SK-MEL-5 (cell line): Measurements from ENCODE around the gene AGPS. TPM values are rescaled to one million over a fixed set of nuclear protein-coding genes. Genes with fewer than 3 reads are reported as not detected.
"Not testable (repeated sequence)": the region's sequence is repeated elsewhere in the genome, so short reads cannot be mapped to it uniquely, and the experiment has no call there.

Experiments
- DNase-seq: peaks from one replicate; pipeline ENCODE4 v3.0.0-alpha.2; 2016; ENCODE audit warnings: low read depth, low spot score
- in situ Hi-C: cut with HindIII; loops from 2 replicates; pipeline ENCODE4 v1.10.0; 2016; ENCODE audit warnings: low sequenced_read_pairs, high pct_unique_total_duplicates, low pct_unique_long_range_greater_than_20kb
- total RNA-seq: library from RNA; depleted of rRNA; stranded (reverse); fragments of >200 nt; shearing (Covaris generic); gene quantifications from 2 replicates; pipeline ENCODE4 v1.2.3, GENCODE V29; 2014

The AGPS gene
- total RNA-seq, 1 experiment from 2014 or later = 66.6 TPM

- in situ Hi-C loops = no loop called here
- DNase-seq = no peak
Observed at GRCh38 chr2:177445200-177445599, 52.6 kb downstream of the AGPS start.

DNA sequence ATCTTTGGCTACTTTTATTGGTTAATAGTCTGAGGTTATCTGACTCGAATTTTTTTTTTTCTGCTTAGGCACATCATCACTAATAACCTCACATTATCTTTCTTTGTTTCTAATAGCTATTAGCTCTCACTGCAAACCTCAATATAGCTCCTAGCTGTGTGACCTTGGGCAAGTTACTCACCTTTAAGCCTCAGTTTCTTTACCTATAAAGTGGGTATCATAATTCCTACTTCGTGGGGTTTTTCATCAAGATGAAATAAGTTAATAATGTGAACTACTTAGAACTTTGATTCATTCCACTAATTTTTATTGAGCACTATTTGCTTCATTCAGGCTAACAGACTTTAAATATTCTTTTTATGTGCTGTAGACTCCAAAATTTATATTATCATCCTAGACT lies 55.5 kb downstream of the AGPS start:
- in situ Hi-C loops = no loop called here
- DNase-seq = no peak

GRCh38 chr2:177449159-177449558 lies 56.6 kb downstream of the AGPS start:
- in situ Hi-C loops = no loop called here
- no peak for DNase-seq

- in situ Hi-C loops = no loop called here
- no peak for DNase-seq
Observed at GRCh38 chr2:177455187-177455586, 62.6 kb downstream of the AGPS start.

GRCh38 chr2:177459756-177460155 lies 67.2 kb downstream of the AGPS start:
- DNase-seq, in situ Hi-C loops: not testable (repeated sequence)

DNA sequence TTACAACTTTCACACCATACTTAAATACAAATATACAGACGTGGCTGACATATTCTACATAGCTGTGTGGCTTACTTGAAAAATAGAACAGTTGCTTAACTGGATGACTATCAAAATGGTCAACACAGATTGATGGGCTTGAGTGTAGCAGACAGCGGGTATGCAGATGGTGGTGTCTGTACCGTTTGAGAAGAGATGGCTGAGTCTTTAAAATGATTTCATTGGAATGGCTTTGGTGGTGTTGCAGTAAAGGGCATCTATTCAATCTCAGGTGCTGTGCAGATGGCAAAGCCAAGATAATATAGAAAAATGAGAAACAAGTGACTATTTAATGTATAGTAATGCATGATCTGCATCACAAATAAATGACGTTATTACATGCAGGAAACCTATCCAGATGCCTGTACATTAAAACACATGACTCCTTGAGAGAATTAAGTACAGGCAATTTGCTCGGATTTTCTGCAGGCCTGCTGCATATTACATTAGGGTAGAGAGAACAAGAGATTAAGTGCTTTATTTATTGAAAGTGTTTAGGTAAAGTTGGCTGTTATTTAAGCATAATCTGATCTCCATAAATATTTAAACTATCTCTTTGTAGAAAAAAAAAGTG lies 68.5 kb downstream of the AGPS start:
- no peak for DNase-seq
- in situ Hi-C loops = no loop called here

DNA sequence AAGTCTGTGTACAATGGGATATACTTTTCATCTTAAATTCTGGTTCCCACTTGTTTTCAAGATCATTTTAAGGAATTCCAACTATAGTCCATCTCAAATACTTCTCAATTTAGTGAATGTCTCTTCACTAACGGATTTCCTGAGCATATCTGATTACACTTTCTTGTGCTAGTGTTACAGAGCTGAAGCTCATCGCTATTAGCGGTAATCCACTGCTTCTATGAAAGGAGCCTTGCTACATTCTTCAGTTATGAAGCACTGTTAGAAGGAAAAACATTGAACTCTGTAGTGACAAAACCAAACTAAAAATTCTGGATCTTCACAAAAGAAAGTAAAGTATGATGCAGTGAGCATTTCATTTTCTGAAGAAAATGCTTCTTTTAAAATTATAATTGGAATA lies 72.0 kb downstream of the AGPS start:
- no peak for DNase-seq
- in situ Hi-C loops = no loop called here

- in situ Hi-C loops = no loop called here
Observed at GRCh38 chr2:177465400-177466138, 73.0 kb downstream of the AGPS start.

GRCh38 chr2:177466337-177467195 lies 74.0 kb downstream of the AGPS start:
- no peak for DNase-seq

More at GRCh38 chr2:177465400-177466138, 73.0 kb downstream of the AGPS start:
- DNase-seq = no peak

DNA sequence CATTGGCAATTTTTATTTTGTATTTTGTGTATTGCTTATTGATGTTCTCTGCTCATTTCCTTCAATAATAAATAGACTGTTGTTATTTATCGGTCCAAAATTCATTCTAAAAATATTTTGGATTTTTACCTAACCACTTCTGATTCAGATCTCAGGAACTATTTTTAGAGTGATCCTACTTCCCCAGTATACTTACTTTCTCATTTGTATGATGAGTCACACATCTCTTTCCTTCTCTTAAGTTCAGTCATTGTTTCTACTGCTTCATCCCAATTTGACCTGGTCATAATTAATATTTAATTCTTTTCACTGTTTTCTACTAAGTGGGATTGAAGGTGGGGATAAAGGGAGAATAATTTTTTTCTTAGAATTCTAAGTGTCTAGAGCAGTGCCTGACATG lies 75.1 kb downstream of the AGPS start:
- no peak for DNase-seq
- in situ Hi-C loops = no loop called here

More at GRCh38 chr2:177466337-177467195, 74.0 kb downstream of the AGPS start:
- in situ Hi-C loops = no loop called here

GRCh38 chr2:177471990-177472389 lies 79.4 kb downstream of the AGPS start:
- no peak for DNase-seq

DNA sequence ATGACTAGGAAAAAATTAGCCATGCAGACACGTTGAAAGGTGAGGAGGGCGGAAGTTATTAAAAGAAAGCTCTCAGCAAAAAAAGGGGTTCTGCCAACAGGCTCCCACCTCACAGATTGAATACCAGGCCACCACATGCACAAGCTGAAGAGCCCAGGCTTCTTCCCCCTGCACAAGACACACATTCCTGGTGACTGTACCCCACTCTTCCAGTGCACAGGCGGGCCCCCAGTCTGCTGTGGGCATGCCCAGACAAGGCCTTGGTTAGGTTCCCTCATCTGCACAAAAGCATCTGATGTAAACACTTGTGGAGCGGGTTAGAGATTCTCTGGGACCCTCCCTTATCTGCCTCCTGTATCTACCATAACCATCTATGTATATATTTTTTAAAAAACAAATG lies 81.7 kb downstream of the AGPS start:
- in situ Hi-C loops = no loop called here
- no peak for DNase-seq

More at GRCh38 chr2:177471990-177472389, 79.4 kb downstream of the AGPS start:
- in situ Hi-C loops = no loop called here

- in situ Hi-C loops = no loop called here
- no peak for DNase-seq
Observed at GRCh38 chr2:177474998-177475397, 82.4 kb downstream of the AGPS start.

- in situ Hi-C loops = no loop called here
- no peak for DNase-seq
Observed at GRCh38 chr2:177476897-177477296, 84.3 kb downstream of the AGPS start.

DNA sequence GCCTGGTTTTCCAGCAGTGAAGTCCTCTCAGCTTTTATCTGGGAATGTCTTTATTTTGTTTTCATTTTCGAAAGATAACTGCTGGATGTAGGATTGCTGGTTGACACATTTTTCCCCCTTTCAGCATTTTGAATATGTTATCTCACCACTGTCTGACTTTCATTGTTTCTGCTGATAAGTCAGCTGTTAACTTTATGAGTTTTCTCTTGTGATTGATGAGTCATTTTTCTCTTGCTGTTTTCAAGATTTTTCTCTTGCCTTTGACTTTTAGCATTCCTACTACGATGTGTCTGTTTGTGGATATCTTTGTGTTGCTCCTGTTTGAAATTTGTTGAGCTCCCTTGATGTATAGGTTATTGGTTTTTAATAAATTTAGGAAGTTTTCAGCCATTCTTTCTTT lies 85.5 kb downstream of the AGPS start:
- in situ Hi-C loops = no loop called here
- DNase-seq = no peak

DNA sequence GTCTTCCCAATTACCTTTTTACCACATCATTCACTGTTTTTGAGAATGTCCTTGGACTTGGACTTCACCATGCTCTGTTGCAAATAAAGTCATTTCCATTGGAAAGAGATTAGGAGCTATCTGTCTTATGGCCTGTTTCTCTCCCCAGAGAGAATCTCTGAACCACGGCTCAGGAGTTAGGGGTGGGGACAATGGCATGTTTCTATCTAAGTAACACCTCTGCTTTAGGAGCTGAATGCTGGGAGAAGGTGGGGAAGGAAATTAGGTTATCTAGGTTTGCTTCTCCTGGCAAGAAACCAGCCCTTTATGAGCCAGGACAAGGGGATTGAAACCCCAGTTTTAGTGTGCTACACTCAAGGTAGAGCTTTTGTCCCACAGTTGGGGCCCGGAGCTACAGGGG lies 86.3 kb downstream of the AGPS start:
- no peak for DNase-seq
- in situ Hi-C loops = no loop called here

DNA sequence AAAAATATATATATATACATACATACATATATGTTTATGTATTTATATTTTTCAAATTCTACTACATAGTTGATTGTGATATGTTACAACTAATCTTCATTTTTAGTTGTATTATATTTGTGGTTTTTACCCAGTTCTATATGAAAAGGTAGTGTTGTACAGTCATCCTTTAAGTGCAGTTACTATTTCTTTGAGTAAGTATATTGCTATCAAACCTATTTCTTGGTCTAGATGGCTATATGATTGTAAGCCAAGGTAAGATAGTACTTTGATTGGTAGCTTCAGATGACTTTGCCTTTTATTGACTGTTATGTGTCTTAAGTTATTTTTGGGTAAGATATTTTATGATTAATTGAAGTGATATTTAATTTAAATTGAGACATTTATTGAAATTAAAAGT lies 89.6 kb downstream of the AGPS start:
- in situ Hi-C loops = no loop called here
- no peak for DNase-seq

DNA sequence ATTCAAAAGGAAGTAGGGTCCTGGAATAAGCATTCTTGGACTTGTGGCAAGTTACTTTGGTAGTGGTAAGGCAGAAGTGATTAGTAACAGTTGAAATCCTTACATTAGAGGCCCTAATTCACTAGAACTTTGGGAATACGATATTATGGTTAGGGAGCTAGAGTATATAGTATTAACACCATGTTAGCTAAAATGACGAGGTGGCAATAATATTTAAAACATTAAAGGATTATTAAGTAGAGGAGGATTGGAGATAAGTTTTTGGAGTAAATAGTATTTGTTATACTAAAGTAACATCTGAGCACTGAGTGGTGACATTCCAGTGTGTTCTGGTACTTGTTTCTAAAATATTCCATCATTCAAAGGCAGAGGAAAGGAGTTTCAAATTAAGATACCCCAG lies 91.0 kb downstream of the AGPS start:
- in situ Hi-C loops = no loop called here
- no peak for DNase-seq
